GM12878 (cell line): ENCODE results near the gene DGCR8. TPM values are rescaled to one million over a fixed set of nuclear protein-coding genes. Genes with fewer than 3 reads are reported as not detected.

Source experiments
- BHLHE40 ChIP-seq, 2 experiments: fragments of 450-650 bp in 1 of 2; IDR thresholded peaks; 2 replicates each; pipeline ENCODE4 v1.6.1; 2011 to 2017; ENCODE audit warnings: low read depth in 2 of 2, borderline replicate concordance in 1 of 2, improper control_type of control experiment in 1 of 2, low read length in 1 of 2, mild to moderate bottlenecking in 1 of 2
- BMI1 ChIP-seq: fragments of 450-650 bp; IDR thresholded peaks from 2 replicates; pipeline ENCODE4 v1.6.1; 2016; ENCODE audit warnings: mild to moderate bottlenecking, moderate library complexity, borderline replicate concordance
- CHD4 ChIP-seq: fragments of 200-600 bp; sonication (generic); IDR thresholded peaks from 2 replicates; pipeline ENCODE4 v1.6.1; 2016; ENCODE audit warnings: mild to moderate bottlenecking
- EED ChIP-seq: sonication (generic); IDR thresholded peaks from 2 replicates; pipeline ENCODE4 v1.6.1; 2016; ENCODE audit warnings: antibody characterized with exemption, low read depth
- EP300 ChIP-seq, 2 experiments: fragments of 150-350 bp in 1 of 2; IDR thresholded peaks; 2 replicates each; pipeline ENCODE4 v1.6.1; 2011 to 2012; ENCODE audit warnings: low read depth in 2 of 2, low read length in 2 of 2, borderline replicate concordance in 1 of 2, improper control_type of control experiment in 1 of 2, inconsistent platforms in 1 of 2; ENCODE audit not compliant: control insufficient read depth in 1 of 2
- PML ChIP-seq: IDR thresholded peaks from 2 replicates; pipeline ENCODE4 v1.6.1; 2012; ENCODE audit warnings: low read length, inconsistent platforms
- RAD51 ChIP-seq: fragments of 450-650 bp; IDR thresholded peaks from 2 replicates; pipeline ENCODE4 v1.6.1; 2016; ENCODE audit warnings: moderate library complexity, mild to moderate bottlenecking, inconsistent platforms
- REST ChIP-seq: IDR thresholded peaks from 2 replicates; pipeline ENCODE4 v1.6.1; 2012; ENCODE audit warnings: mild to moderate bottlenecking, low read depth, low read length
- SRF ChIP-seq, 2 experiments: IDR thresholded peaks; 2 replicates each; pipeline ENCODE4 v1.6.1; 2011; ENCODE audit warnings: low read depth in 2 of 2, low read length in 2 of 2, mild to moderate bottlenecking in 1 of 2, moderate library complexity in 1 of 2
- TCF3 ChIP-seq: IDR thresholded peaks from 2 replicates; pipeline ENCODE4 v1.6.1; 2012; ENCODE audit warnings: low read depth, mild to moderate bottlenecking, low read length, borderline replicate concordance; ENCODE audit not compliant: insufficient read depth
- polyA plus RNA-seq, 11 experiments: library from polyadenylated mRNA; depleted of rRNA in 4 of 11; unstranded in 6 of 11; stranded (reverse) in 5 of 11; fragments of >200 nt; fragmentation: Nextera tagmentation in 4 of 11; fragmentation: Illumina TruSeq in 1 of 11; extraction: Ambion mirVana in 4 of 11; extraction: Trizol in 1 of 11; gene quantifications; 1 replicate in 1 of 11; 2 replicates in 10 of 11; pipeline versions ENCODE4 v1.2.1 to v1.2.3, GENCODE V29; 2011 to 2016; ENCODE audit warnings: inconsistent platforms in 2 of 11, missing spikeins in 2 of 11, low read depth in 1 of 11
- total RNA-seq, 4 experiments: library from RNA; depleted of rRNA in 3 of 4; stranded (reverse); fragments of >200 nt in 3 of 4; fragmentation: Illumina TruSeq in 1 of 4; extraction: Trizol in 1 of 4; gene quantifications; 2 replicates each; pipeline versions ENCODE4 v1.2.1 to v1.2.3, GENCODE V29; 2013 to 2021
- TF ChIP-seq, protein P1 (sequence below): fragments of 150-350 bp; IDR thresholded peaks from 2 replicates; pipeline ENCODE4 v1.6.1; 2016; ENCODE audit warnings: low read depth, low read length
- TF ChIP-seq, protein P2 (sequence below): fragments of 450-650 bp; IDR thresholded peaks from 2 replicates; pipeline ENCODE4 v1.6.1; 2017; ENCODE audit warnings: mild to moderate bottlenecking, moderate library complexity
- TF ChIP-seq, protein P3 (sequence below): fragments of 450-650 bp; formaldehyde crosslinking; IDR thresholded peaks from 2 replicates; pipeline ENCODE4 v1.4.0; 2022; ENCODE audit warnings: mild to moderate bottlenecking, moderate library complexity

DGCR8 gene
- total and polyA plus RNA-seq, 10 of the 15 experiments (the other 5 are each of a cell fraction or from before 2014, with no cell fraction given) = 1.2 to 35.1 (median 17.2) TPM

DNA sequence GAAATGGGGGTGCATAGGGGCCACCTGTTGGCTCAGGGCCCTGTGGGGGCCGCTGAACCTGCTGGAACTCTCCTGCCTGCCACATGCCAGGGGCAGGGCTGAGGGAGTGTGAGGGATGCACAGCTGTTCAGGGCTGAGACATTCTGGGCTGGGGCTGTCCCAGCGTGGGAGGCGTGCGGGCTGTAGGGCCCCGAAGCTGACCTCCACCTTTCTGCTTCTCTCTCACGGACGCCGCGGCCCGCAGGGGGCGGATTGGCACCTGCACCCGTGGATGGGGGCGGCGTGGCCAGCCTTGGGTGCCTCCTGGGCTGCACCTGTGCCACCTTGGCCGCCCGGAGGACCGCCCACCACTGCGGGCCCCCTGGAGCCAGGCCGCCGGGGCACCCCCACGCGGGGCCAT, 66.7 kb downstream of the DGCR8 start (continued):
- TF ChIP-seq, protein P1, sequence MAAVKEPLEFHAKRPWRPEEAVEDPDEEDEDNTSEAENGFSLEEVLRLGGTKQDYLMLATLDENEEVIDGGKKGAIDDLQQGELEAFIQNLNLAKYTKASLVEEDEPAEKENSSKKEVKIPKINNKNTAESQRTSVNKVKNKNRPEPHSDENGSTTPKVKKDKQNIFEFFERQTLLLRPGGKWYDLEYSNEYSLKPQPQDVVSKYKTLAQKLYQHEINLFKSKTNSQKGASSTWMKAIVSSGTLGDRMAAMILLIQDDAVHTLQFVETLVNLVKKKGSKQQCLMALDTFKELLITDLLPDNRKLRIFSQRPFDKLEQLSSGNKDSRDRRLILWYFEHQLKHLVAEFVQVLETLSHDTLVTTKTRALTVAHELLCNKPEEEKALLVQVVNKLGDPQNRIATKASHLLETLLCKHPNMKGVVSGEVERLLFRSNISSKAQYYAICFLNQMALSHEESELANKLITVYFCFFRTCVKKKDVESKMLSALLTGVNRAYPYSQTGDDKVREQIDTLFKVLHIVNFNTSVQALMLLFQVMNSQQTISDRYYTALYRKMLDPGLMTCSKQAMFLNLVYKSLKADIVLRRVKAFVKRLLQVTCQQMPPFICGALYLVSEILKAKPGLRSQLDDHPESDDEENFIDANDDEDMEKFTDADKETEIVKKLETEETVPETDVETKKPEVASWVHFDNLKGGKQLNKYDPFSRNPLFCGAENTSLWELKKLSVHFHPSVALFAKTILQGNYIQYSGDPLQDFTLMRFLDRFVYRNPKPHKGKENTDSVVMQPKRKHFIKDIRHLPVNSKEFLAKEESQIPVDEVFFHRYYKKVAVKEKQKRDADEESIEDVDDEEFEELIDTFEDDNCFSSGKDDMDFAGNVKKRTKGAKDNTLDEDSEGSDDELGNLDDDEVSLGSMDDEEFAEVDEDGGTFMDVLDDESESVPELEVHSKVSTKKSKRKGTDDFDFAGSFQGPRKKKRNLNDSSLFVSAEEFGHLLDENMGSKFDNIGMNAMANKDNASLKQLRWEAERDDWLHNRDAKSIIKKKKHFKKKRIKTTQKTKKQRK = no peak
- TF ChIP-seq SRF (IDR thresholded peaks at IDR 0.05; ENCODE audit: low read depth in 2 of 2, low read length in 2 of 2) (no peak), REST (no peak), EP300 (IDR thresholded peaks at IDR 0.05; ENCODE audit: borderline replicate concordance in 1 of 2, control insufficient read depth in 1 of 2, low read depth in 2 of 2, low read length in 2 of 2) (no peak), PML (no peak), RAD51 (no peak), EED (no peak), BHLHE40 (IDR thresholded peaks at IDR 0.05; ENCODE audit: borderline replicate concordance in 1 of 2, low read depth in 2 of 2, low read length in 1 of 2) (peak; percentile 22 to 58; a peak in 2 of 4 replicates), BMI1 (no peak), TCF3 (peak; percentile 62; the same call in 1 of the 2 replicates), CHD4 (no peak)
- TF ChIP-seq, protein P2, sequence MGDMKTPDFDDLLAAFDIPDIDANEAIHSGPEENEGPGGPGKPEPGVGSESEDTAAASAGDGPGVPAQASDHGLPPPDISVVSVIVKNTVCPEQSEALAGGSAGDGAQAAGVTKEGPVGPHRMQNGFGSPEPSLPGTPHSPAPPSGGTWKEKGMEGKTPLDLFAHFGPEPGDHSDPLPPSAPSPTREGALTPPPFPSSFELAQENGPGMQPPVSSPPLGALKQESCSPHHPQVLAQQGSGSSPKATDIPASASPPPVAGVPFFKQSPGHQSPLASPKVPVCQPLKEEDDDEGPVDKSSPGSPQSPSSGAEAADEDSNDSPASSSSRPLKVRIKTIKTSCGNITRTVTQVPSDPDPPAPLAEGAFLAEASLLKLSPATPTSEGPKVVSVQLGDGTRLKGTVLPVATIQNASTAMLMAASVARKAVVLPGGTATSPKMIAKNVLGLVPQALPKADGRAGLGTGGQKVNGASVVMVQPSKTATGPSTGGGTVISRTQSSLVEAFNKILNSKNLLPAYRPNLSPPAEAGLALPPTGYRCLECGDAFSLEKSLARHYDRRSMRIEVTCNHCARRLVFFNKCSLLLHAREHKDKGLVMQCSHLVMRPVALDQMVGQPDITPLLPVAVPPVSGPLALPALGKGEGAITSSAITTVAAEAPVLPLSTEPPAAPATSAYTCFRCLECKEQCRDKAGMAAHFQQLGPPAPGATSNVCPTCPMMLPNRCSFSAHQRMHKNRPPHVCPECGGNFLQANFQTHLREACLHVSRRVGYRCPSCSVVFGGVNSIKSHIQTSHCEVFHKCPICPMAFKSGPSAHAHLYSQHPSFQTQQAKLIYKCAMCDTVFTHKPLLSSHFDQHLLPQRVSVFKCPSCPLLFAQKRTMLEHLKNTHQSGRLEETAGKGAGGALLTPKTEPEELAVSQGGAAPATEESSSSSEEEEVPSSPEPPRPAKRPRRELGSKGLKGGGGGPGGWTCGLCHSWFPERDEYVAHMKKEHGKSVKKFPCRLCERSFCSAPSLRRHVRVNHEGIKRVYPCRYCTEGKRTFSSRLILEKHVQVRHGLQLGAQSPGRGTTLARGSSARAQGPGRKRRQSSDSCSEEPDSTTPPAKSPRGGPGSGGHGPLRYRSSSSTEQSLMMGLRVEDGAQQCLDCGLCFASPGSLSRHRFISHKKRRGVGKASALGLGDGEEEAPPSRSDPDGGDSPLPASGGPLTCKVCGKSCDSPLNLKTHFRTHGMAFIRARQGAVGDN = no peak
- TF ChIP-seq, protein P3, sequence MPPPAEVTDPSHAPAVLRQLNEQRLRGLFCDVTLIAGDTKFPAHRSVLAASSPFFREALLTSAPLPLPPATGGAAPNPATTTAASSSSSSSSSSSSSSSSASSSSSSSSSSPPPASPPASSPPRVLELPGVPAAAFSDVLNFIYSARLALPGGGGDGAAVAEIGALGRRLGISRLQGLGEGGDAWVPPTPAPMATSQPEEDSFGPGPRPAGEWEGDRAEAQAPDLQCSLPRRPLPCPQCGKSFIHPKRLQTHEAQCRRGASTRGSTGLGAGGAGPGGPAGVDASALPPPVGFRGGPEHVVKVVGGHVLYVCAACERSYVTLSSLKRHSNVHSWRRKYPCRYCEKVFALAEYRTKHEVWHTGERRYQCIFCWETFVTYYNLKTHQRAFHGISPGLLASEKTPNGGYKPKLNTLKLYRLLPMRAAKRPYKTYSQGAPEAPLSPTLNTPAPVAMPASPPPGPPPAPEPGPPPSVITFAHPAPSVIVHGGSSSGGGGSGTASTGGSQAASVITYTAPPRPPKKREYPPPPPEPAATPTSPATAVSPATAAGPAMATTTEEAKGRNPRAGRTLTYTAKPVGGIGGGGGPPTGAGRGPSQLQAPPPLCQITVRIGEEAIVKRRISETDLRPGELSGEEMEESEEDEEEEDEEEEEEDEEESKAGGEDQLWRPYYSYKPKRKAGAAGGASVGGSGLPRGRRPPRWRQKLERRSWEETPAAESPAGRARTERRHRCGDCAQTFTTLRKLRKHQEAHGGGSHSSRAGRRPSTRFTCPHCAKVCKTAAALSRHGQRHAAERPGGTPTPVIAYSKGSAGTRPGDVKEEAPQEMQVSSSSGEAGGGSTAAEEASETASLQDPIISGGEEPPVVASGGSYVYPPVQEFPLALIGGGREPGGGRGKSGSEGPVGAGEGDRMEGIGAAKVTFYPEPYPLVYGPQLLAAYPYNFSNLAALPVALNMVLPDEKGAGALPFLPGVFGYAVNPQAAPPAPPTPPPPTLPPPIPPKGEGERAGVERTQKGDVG (CRISPR knock-in tag) = no peak
